ENCODE results near the gene CORIN.

DNA sequence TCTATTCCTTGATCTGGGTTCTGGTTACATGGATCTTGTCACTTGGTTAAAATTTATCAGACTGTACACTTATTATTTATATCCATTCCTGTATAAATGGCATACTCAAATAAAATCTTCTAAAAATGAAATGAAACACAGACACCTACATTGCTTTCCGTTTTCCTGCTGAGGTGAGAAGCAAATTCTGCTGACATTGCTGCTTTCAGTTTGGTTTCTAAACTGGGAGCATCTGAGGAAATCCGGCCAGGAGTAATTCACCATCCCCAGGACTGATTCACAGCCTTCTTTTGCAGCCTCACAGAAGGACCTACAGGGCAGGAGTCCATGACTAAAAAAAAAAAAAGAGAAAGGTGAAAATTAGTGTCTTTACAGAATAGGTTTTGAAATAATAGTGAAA is 93.6 kb downstream of the CORIN start:
- TF ChIP-seq, protein P1, sequence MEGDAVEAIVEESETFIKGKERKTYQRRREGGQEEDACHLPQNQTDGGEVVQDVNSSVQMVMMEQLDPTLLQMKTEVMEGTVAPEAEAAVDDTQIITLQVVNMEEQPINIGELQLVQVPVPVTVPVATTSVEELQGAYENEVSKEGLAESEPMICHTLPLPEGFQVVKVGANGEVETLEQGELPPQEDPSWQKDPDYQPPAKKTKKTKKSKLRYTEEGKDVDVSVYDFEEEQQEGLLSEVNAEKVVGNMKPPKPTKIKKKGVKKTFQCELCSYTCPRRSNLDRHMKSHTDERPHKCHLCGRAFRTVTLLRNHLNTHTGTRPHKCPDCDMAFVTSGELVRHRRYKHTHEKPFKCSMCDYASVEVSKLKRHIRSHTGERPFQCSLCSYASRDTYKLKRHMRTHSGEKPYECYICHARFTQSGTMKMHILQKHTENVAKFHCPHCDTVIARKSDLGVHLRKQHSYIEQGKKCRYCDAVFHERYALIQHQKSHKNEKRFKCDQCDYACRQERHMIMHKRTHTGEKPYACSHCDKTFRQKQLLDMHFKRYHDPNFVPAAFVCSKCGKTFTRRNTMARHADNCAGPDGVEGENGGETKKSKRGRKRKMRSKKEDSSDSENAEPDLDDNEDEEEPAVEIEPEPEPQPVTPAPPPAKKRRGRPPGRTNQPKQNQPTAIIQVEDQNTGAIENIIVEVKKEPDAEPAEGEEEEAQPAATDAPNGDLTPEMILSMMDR (IDR thresholded peaks at IDR 0.05; ENCODE audit: insufficient read depth, low read length, poor library complexity, severe bottlenecking) = no peak
- no peak for TF ChIP-seq EZH2phosphoT487 (conservative IDR thresholded peaks at IDR 0.05; ENCODE audit: low read length)
